Thyroid gland (tissue), 4 donors: ENCODE measurements around the gene ABHD12. TPM values are rescaled to one million over a fixed set of nuclear protein-coding genes. Genes with fewer than 3 reads are reported as not detected.

Experiments used
- DNase-seq, 2 donors: peaks; one replicate each; pipeline ENCODE4 v3.0.0-alpha.2; 2019
- H3K27ac ChIP-seq, 3 donors: fragments of 200-600 bp; sonication (generic); 1 replicate in 2 of 3; 2 replicates in 1 of 3; pipeline ENCODE4 v1.5.1; 2016 to 2019; ENCODE audit warnings: mild to moderate bottlenecking in 1 of 3, moderate library complexity in 1 of 3
- H3K27me3 ChIP-seq: fragments of 200-600 bp; sonication (generic); one replicate; pipeline ENCODE4 v1.5.1; 2019
- H3K36me3 ChIP-seq, 2 donors: fragments of 200-600 bp; sonication (generic); one replicate each; pipeline ENCODE4 v1.5.1; 2016 to 2019
- H3K4me1 ChIP-seq, 2 donors: fragments of 200-600 bp; sonication (generic); one replicate each; pipeline ENCODE4 v1.5.1; 2017 to 2019
- H3K4me3 ChIP-seq, 3 donors: fragments of 200-600 bp; sonication (generic); replicated peaks in 1 of 3; 1 replicate in 2 of 3; 2 replicates in 1 of 3; pipeline ENCODE4 v1.5.1; 2016; ENCODE audit warnings: mild to moderate bottlenecking in 1 of 3
- H3K9me3 ChIP-seq: fragments of 200-600 bp; sonication (generic); one replicate; pipeline ENCODE4 v1.5.1; 2017
- POLR2A ChIP-seq, 2 donors: fragments of 450-650 bp; IDR thresholded peaks; one replicate each; pipeline ENCODE4 v1.6.1; 2017; ENCODE audit warnings: antibody characterized with exemption in 2 of 2, mild to moderate bottlenecking in 2 of 2, moderate library complexity in 1 of 2
- WGBS, 2 donors: methylation state at CpG; one replicate each; pipeline ENCODE4 v1.1.5; 2017; 5-methylcytosine and 5-hydroxymethylcytosine counted together
- intact Hi-C: fragments of 100-400 bp; cut with DNase I; formaldehyde crosslinking; loops from one replicate; pipeline ENCODE4 v1.15.1; 2023
- total RNA-seq, 4 donors: library from RNA; depleted of rRNA; stranded (reverse); fragments of >200 nt; gene quantifications; one replicate each; pipeline ENCODE4 v1.2.3, GENCODE V29; 2016
- TF ChIP-seq, protein P1 (sequence below), 6 experiments: fragments of 200-600 bp in 3 of 6; fragments of 450-650 bp in 3 of 6; sonication (generic) in 3 of 6; IDR thresholded peaks; one replicate each; pipeline ENCODE4 v1.5.1; 2016 to 2019; ENCODE audit warnings: antibody characterized with exemption in 6 of 6, mild to moderate bottlenecking in 2 of 6, inconsistent platforms in 1 of 6, moderate library complexity in 1 of 6

Gene ABHD12
- total RNA-seq, 4 donors from 2014 or later = 103 to 212 (median 179) TPM

DNA sequence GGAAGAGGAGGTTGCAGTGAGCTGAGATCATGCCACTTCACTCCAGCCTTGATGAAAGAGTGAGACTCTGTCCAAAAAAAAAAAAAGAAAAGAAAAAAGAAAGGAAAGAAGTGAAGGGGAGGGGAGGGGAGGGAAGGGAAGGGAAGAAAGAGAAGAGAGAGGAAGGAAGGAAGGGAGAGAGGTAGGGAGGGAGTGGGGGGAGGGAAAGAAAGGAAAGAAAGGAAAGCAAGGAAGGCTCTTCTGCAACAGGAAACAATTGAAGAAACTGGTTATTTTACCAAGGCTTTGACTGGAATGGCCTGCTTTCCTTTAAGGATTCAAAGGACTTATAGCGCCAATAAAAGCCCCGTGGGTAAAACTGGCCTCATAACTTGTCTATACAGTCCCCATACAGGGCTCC is 64.6 kb downstream of the ABHD12 start:
- no peak overlapping the region for H3K4me3 ChIP-seq
- H3K9me3 ChIP-seq = no peaks in the 10 kb centered on the region
- intact Hi-C loops = no loop called here
- peak overlapping the region in 1 of 3 donors; percentile 48 for H3K27ac ChIP-seq
- peaks cover 22 to 38% of the 10 kb centered on the region in 2 donors for H3K4me1 ChIP-seq
- 62 to 67% methylated on average over 2 of the region's 2 CpGs for WGBS, 2 donors
- H3K27me3 ChIP-seq = no peaks in the 10 kb centered on the region
- TF ChIP-seq POLR2A (IDR thresholded peaks at IDR 0.05) = no peak
- TF ChIP-seq, protein P1, sequence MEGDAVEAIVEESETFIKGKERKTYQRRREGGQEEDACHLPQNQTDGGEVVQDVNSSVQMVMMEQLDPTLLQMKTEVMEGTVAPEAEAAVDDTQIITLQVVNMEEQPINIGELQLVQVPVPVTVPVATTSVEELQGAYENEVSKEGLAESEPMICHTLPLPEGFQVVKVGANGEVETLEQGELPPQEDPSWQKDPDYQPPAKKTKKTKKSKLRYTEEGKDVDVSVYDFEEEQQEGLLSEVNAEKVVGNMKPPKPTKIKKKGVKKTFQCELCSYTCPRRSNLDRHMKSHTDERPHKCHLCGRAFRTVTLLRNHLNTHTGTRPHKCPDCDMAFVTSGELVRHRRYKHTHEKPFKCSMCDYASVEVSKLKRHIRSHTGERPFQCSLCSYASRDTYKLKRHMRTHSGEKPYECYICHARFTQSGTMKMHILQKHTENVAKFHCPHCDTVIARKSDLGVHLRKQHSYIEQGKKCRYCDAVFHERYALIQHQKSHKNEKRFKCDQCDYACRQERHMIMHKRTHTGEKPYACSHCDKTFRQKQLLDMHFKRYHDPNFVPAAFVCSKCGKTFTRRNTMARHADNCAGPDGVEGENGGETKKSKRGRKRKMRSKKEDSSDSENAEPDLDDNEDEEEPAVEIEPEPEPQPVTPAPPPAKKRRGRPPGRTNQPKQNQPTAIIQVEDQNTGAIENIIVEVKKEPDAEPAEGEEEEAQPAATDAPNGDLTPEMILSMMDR (IDR thresholded peaks at IDR 0.05) = no peak
- DNase-seq = no peak
- H3K36me3 ChIP-seq = peaks cover 0 to 6% of the 10 kb centered on the region in 2 donors

- intact Hi-C loops = no loop called here
- no peaks in the 10 kb centered on the region for H3K9me3 ChIP-seq
- no peaks in the 10 kb centered on the region for H3K27me3 ChIP-seq
- H3K4me3 ChIP-seq = no peak overlapping the region
- TF ChIP-seq POLR2A (IDR thresholded peaks at IDR 0.05) = no peak
- TF ChIP-seq, protein P1 (IDR thresholded peaks at IDR 0.05) = no peak
- peaks cover 0 to 6% of the 10 kb centered on the region in 2 donors for H3K36me3 ChIP-seq
- no peak overlapping the region for H3K27ac ChIP-seq
- no peak for DNase-seq
- WGBS, 2 donors = 64 to 76% methylated on average over 3 of the region's 3 CpGs
- peaks cover 22 to 38% of the 10 kb centered on the region in 2 donors for H3K4me1 ChIP-seq
Measured at GRCh38 chr20:25325073-25325472, 65.6 kb downstream of the ABHD12 start.

- Histone ChIP-seq H3K27ac (no peak overlapping the region), H3K4me1 (peaks cover 22 to 35% of the 10 kb centered on the region in 2 donors), H3K4me3 (no peak overlapping the region), H3K36me3 (peaks cover 0 to 6% of the 10 kb centered on the region in 2 donors), H3K9me3 (no peaks in the 10 kb centered on the region), H3K27me3 (no peaks in the 10 kb centered on the region)
- WGBS, 2 donors = 86 to 94% methylated on average over 5 of the region's 5 CpGs
- TF ChIP-seq, protein P1 (IDR thresholded peaks at IDR 0.05) = no peak
- TF ChIP-seq POLR2A (IDR thresholded peaks at IDR 0.05) = no peak
- no peak for DNase-seq
- intact Hi-C loops = no loop called here
Measured at GRCh38 chr20:25324412-25324811, 66.2 kb downstream of the ABHD12 start.

- intact Hi-C loops = no loop called here
- DNase-seq = no peak
- WGBS, 2 donors = 88 to 94% methylated on average over 12 of the region's 12 CpGs
Measured at GRCh38 chr20:25323496-25324246, 67.0 kb downstream of the ABHD12 start.

DNA sequence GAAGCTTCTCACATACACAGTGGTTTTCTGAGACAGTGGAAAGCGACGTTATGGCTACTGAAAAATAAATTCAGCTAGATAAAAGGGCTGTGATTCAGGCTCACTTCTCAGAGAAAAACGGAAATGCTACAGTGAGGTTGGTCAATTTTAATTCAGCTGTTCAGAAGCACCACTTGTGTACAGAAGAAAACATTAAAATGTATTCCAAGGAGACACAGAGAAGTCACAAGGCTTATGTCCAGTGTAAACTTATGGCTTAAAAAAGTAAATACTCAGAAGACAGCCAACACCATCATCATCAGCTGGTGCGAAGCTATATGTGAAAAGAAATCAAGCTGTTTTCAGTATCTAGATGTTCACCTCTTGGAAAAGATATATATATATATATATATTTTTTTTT is 68.6 kb downstream of the ABHD12 start:
- WGBS, 2 donors = 93% methylated on average over 4 of the region's 4 CpGs
- TF ChIP-seq, protein P1 (IDR thresholded peaks at IDR 0.05) = no peak
- TF ChIP-seq POLR2A (IDR thresholded peaks at IDR 0.05) = no peak
- Histone ChIP-seq H3K36me3 (peaks cover 0 to 6% of the 10 kb centered on the region in 2 donors), H3K9me3 (no peaks in the 10 kb centered on the region), H3K27me3 (no peaks in the 10 kb centered on the region), H3K27ac (no peak overlapping the region), H3K4me1 (peaks cover 8 to 11% of the 10 kb centered on the region in 2 donors), H3K4me3 (no peak overlapping the region)
- intact Hi-C loops = no loop called here
- no peak for DNase-seq

More at GRCh38 chr20:25323496-25324246, 67.0 kb downstream of the ABHD12 start:
- TF ChIP-seq, protein P1 (IDR thresholded peaks at IDR 0.05) = no peak
- no peak for TF ChIP-seq POLR2A (IDR thresholded peaks at IDR 0.05)
- no peak overlapping the region for H3K4me3 ChIP-seq
- no peak overlapping the region for H3K27ac ChIP-seq
- peaks cover 0 to 6% of the 10 kb centered on the region in 2 donors for H3K36me3 ChIP-seq
- H3K27me3 ChIP-seq = no peaks in the 10 kb centered on the region
- no peaks in the 10 kb centered on the region for H3K9me3 ChIP-seq
- peaks cover 15 to 27% of the 10 kb centered on the region in 2 donors for H3K4me1 ChIP-seq
